OCI-LY7 (cell line): ENCODE measurements around the gene TWF2. TPM values are rescaled to one million over a fixed set of nuclear protein-coding genes. Genes with fewer than 3 reads are reported as not detected.
A peak's percentile ranks its signal among the peaks of the same experiment; 100 is the strongest.

Experiments used
- BruUV-seq: library from RNA; stranded (reverse); fragments of 400-500 nt; replicated peaks from 2 replicates; lab custom pipeline; 2021; lab: Mats Ljungman, UMichigan
- CTCF ChIA-PET: fragments of 300-600 bp; sonication (Branson Sonifier 250); formaldehyde crosslinking; loops from one replicate; lab custom pipeline; 2022; ENCODE audit warnings: antibody characterized with exemption; ENCODE audit not compliant: unreplicated experiment; lab: Charles Lee
- POLR2A ChIA-PET: fragments of 300-600 bp; sonication (Branson Sonifier 250); formaldehyde crosslinking; loops from one replicate; lab custom pipeline; 2022; ENCODE audit warnings: antibody characterized with exemption; lab: Charles Lee
- DNase-seq: peaks from one replicate; pipeline ENCODE4 v3.0.0-alpha.2; 2015; ENCODE audit warnings: low spot score
- H2AFZ ChIP-seq: fragments of 200-600 bp; sonication (generic), shearing (Covaris generic); 2 replicates; pipeline ENCODE4 v1.6.1; 2014; ENCODE audit warnings: mild to moderate bottlenecking, antibody characterized with exemption, low read length, moderate library complexity
- H3K27ac ChIP-seq: fragments of 200-600 bp; sonication (generic); 2 replicates; pipeline ENCODE4 v1.5.1; 2014; ENCODE audit warnings: mixed run types, low read depth, mild to moderate bottlenecking, moderate library complexity, low read length, inconsistent platforms; ENCODE audit not compliant: poor library complexity, severe bottlenecking
- H3K36me3 ChIP-seq: fragments of 200-600 bp; sonication (generic); 2 replicates; pipeline ENCODE4 v1.6.1; 2014; ENCODE audit warnings: mild to moderate bottlenecking, antibody characterized with exemption, low read length, moderate library complexity, mixed read lengths; ENCODE audit not compliant: insufficient read depth
- H3K4me1 ChIP-seq: fragments of 200-600 bp; sonication (generic); 2 replicates; pipeline ENCODE4 v1.5.1; 2014; ENCODE audit warnings: mild to moderate bottlenecking, low read length; ENCODE audit not compliant: insufficient read depth, poor library complexity, severe bottlenecking
- H3K4me2 ChIP-seq: fragments of 200-600 bp; sonication (generic); 2 replicates; pipeline ENCODE4 v1.6.1; 2014; ENCODE audit warnings: mild to moderate bottlenecking, low read length
- H3K4me3 ChIP-seq: fragments of 200-600 bp; sonication (generic); 2 replicates; pipeline ENCODE4 v1.5.1; 2014; ENCODE audit warnings: mild to moderate bottlenecking, low read depth, low read length; ENCODE audit not compliant: poor library complexity, severe bottlenecking
- H3K79me2 ChIP-seq: fragments of 200-600 bp; sonication (generic); 2 replicates; pipeline ENCODE4 v1.6.1; 2016; ENCODE audit warnings: low read depth, mild to moderate bottlenecking, low read length, moderate library complexity, mixed read lengths; ENCODE audit not compliant: insufficient read depth
- H3K9me2 ChIP-seq: fragments of 200-600 bp; sonication (generic); 2 replicates; pipeline ENCODE4 v1.6.1; 2016; ENCODE audit warnings: mild to moderate bottlenecking, low read length, mixed read lengths; ENCODE audit not compliant: insufficient read depth
- H3K9me3 ChIP-seq: fragments of 200-600 bp; sonication (generic); 2 replicates; pipeline ENCODE4 v1.6.1; 2014; ENCODE audit warnings: mild to moderate bottlenecking, mixed run types, low read length, mixed read lengths
- H4K20me1 ChIP-seq: fragments of 200-600 bp; sonication (generic); 2 replicates; pipeline ENCODE4 v1.6.1; 2014; ENCODE audit warnings: mild to moderate bottlenecking, antibody characterized with exemption, low read length, moderate library complexity, mixed read lengths; ENCODE audit not compliant: insufficient read depth
- CTCF ChIP-seq: fragments of 200-600 bp; sonication (generic); conservative IDR thresholded peaks from 2 replicates; pipeline ENCODE4 v1.5.1; 2014; ENCODE audit warnings: mild to moderate bottlenecking, antibody characterized with exemption, low read length, moderate library complexity, mixed read lengths
- EZH2phosphoT487 ChIP-seq: fragments of 200-600 bp; sonication (generic); IDR thresholded peaks from 2 replicates; pipeline ENCODE4 v1.6.1; 2018; ENCODE audit warnings: low read depth, borderline replicate concordance, mild to moderate bottlenecking, mixed run types, antibody characterized with exemption, low read length, moderate library complexity, mixed read lengths
- intact Hi-C: fragments of 100-400 bp; cut with micrococcal nuclease; formaldehyde crosslinking; loops from one replicate; pipeline ENCODE4 v1.10.0; 2022; ENCODE audit not compliant: unreplicated experiment
- total RNA-seq, 2 experiments: library from RNA; depleted of rRNA in 1 of 2; stranded (reverse); fragments of >200 nt in 1 of 2; shearing (Covaris generic) in 1 of 2; gene quantifications; 2 replicates each; pipeline ENCODE4 v1.2.3, GENCODE V29; 2014 to 2022

Gene TWF2
- total RNA-seq, 2 experiments from 2014 or later: 52.8 to 64.9 TPM

- BruUV-seq: no TSS peak
- Histone ChIP-seq H3K27ac (no peak overlapping the region), H3K9me3 (no peaks in the 10 kb centered on the region), H3K4me3 (no peak overlapping the region), H3K4me2 (no peak overlapping the region), H2AFZ (no peak overlapping the region), H3K36me3 (peaks cover 36% of the 10 kb centered on the region), H4K20me1 (no peaks in the 10 kb centered on the region), H3K4me1 (peaks cover 18% of the 10 kb centered on the region), H3K79me2 (peaks cover 22% of the 10 kb centered on the region; the same call in 1 of the 2 replicates), H3K9me2 (no peaks in the 10 kb centered on the region)
- TF ChIP-seq CTCF (0 out of 2 replicates have a peak, but pooled peaks have one; percentile 15), EZH2phosphoT487 (no peak)
- DNase-seq: no peak
- intact Hi-C loops: no loop called here
- POLR2A ChIA-PET: interaction anchor here (0.8 to 1.1 kb wide), 2 partner anchors 9 to 77 kb away, joined by 4 to 5 read pairs; partner anchors contain the start of gene TLR9
- CTCF ChIA-PET: interaction anchor here (1.0 kb wide), 1 partner anchor 9 kb away, joined by 4 read pairs; the partner anchor contains the start of gene TLR9
These were observed 4.2 kb downstream of the TWF2 start for GRCh38 chr3:52234516-52235447.

DNA sequence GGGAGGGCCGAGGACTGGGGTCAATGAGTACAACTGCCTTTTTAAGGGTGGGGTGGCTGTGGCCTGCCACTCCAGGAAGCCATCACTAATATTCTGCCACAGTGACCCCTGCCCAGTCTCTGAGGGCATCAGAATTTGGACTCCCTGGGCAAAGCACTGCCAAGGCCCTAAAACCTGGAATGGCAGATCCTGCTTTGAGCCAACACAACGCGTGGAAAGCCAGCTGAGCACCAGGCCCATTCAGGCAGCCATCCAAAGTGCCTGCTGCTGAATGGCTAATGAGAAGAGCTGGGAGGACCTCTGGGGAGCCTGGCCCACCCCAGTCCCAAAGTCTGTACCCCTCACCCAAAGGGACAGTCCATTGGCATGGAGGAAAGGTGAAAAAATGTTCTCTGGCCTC lies 5.0 kb downstream of the TWF2 start:
- Histone ChIP-seq H3K4me2 (no peak overlapping the region), H3K79me2 (peaks cover 22% of the 10 kb centered on the region; the same call in 1 of the 2 replicates), H3K4me3 (no peak overlapping the region), H3K9me2 (no peaks in the 10 kb centered on the region), H3K9me3 (no peaks in the 10 kb centered on the region), H2AFZ (no peak overlapping the region), H3K36me3 (peaks cover 44% of the 10 kb centered on the region), H3K27ac (no peak overlapping the region), H4K20me1 (no peaks in the 10 kb centered on the region), H3K4me1 (peaks cover 16% of the 10 kb centered on the region)
- intact Hi-C loops: no loop called here
- POLR2A ChIA-PET: interaction anchor here (0.7 to 0.8 kb wide), 2 partner anchors 78 to 105 kb away, joined by 4 read pairs; no protein-coding TSS in a partner anchor
- DNase-seq: no peak
- CTCF ChIA-PET: no interaction called here
- BruUV-seq: no TSS peak
- TF ChIP-seq EZH2phosphoT487: no peak
- no peak for TF ChIP-seq CTCF
